RPMI8226 (cell line): Measurements from ENCODE around the gene TNS3.

ENCODE experiments used
- DNase-seq: peaks from one replicate; pipeline ENCODE4 v3.0.0-alpha.2; 2015

The TNS3 gene

DNA sequence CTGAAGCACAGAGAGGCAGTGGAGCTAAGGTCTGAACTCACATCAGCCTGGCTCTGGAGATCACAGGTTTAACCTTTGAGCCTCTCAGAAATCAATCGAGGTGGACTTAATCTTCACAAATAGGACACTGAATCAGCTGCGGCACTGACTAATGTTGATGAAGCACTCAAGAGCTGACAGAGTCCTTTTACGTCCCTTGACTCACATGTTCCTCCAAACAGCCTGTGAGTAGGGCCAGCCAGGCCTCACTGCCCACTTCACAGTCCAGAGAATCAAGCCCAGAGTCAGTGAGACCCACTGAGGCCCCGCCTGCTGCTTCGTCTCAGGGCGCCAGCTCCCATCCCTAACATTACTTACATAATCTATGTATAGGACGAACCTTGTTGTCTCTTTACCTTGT, 63.1 kb downstream of the TNS3 start:
- no peak for DNase-seq

DNA sequence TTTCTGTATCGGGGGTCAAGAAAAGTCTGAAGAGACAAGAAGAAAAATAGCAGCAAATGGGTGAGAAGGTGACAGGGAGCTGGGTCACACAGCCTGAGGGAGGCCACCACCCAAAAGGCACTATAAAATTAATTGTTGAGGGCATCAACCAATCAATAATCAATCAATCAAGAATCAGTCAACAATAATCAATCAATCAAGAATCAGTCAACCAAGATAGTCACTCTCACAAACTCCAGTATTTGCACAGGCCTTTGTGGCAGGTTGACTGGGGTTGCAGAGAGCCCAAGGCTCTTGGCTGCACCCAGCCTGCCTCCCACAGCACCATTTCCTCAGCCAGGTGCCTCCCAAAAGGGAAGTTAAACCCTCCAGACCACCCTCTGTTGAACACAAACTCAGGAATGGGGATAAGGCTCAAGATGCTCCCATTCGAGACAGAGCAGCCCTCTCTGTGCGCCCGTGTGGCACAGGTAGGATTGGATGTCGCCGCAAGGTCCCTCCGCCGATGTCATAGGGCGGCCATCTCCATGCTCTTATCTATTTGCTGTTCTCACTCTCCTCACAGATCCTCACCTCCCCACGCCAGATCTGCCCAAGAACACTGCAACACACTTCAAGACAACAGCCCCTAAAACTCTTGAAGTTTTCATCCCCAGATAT, 64.0 kb downstream of the TNS3 start:
- DNase-seq = no peak

DNA sequence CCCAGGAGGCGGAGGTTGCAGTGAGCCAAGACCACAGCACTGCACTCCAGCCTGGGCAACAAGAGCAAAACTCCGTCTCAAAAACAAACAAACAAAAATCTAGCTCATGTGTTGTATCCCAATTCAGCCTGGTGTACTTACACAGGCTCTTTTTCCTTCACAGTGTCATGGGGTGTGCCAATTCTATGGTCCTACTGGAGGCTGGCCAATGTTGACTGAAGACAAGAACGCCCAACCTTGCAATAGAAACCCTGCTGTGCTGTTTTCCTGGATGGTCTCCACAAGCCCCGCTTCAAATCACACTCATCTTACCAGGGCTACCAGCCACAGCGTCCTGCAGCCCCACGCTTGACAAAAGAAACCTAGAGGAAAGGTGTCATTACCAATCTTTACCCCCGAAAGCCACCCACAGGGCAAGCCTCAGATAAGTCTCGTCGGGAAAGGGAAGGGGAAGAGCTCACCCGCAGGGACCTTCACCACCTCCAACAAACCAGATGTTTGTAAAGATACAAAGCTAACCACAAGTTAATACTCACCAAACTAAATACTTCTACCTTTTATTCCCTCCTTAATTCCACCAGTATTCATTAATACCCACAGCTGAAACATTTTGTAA, 64.8 kb downstream of the TNS3 start:
- no peak for DNase-seq

DNA sequence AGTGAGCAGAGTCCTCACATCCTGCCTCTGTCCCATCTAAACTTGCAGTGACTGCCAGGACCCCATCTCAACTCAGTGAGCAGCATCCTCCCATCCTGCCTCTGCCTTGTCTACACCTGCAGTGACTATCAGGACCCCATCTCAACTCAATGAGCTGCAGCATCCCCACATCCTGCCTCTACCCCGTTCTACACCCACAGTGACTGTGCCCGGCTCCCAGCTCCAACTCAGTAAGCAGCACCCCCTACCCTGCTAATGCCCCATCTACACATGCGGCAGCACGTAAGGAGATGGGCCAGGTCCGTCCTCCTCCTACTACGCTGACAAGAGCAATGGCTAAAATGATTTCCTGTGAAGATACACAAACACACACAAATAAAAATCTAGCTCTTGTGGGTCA, 65.5 kb downstream of the TNS3 start:
- DNase-seq = no peak

DNA sequence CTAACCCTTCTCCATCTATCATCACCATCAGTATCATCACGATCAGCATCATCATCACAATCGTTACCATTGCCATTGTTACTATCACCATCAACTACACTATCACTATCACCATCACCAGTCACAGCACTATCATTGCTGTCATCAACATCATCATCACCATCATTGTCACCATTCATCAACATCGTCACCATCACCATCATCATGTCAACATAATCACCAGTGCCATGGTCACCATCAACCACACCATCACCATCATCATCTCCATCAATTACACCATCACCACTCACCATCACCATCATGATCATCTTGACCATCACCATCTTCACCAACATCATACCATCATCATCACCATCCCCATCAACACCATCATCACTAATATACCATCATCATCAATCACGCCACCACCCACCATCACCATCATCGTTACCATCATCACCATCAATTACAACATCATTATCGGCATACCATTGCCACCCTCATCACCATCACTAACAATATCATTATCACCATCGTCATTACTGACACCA, 66.5 kb downstream of the TNS3 start:
- DNase-seq = no peak

DNA sequence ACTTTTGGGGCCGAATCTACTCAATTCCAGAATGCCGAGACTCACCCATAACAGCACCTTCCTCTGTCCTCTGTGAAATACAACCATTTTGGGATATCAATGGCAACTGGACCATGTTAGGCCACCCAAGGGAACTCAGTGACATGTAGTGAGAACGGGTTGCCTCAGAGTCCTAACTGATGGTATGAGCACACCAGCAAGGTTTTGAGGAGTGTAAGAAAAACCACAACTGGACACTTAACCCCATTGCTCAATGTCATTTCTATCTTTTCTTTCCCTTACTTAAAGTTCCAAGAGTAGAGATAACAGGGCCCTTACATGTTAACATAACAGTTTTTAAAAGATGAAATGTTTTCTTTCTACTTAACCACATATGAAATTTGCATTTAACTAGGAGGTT, 67.1 kb downstream of the TNS3 start:
- no peak for DNase-seq

DNA sequence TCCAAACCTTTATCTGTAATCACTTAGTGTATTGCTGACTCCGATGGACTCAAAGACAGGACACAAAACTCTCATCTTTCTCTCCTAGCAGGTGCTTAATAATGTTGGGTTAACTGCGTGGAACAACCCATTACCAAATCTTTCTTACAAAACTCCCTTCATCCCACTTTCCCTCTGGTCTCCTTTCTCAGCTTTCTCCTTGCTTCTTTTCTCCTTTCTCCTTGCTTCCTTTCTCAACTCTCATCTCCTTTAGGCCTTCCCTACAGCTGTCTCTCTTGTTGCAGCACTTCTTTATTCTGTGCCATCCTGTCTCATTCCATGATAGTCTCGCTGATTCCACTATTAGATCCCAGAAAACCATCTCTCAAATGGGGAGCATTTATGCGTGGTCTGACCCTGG, 67.5 kb downstream of the TNS3 start:
- DNase-seq = no peak

DNA sequence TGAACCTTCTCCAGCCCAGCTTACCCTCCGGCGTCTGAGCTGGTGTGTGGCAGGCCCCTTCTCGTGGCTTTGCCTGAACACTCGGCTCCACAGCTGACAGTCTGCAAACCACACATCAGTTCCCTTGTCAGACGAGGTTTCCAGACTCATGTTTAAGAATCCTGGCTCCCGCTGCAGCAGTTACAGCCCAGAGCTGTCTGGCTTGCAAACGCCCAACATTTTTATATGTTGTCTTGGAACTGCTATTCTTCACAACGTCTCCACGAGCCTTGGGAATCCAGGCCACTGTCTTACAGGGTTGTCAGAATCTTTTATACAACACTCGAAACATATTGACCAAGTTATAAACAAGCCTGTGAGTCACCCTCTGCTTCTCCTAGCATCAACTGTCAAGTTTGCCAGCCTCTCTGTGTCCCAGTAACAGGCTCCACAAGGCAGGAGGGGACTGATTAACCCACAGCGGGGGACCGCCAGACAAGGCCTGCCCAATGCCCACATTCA, 68.1 kb downstream of the TNS3 start:
- DNase-seq = no peak

DNA sequence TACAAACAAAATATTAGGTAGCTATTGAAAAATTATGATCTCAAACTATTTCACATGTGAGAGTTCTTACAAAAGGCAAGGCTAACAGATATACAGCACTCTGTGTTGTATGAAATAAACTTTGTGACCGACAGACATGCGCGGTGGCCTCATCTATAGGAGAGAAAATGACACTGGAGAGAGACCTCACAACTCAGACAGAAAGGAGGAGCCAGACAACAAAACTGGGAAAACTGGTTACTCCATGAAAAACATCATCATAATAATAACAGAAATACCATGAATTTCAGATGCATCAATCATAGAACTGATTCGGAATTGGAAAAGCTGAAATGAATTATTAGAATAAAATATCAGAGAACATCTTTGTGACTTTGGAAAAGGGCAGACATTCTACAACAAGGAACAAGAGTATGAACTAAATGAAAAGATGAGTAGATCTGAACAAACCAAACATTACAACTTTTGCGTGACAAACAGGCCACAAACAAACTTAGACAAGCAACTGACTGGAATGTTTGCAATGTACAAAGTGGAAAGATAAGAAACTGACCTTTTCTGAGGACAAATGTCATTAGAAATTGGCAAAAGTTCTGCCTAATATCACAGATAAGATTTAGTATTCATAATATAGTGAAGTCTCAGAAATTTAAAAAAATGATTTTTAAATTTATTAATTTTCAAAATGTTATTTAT, 69.3 kb downstream of the TNS3 start:
- DNase-seq = no peak

DNA sequence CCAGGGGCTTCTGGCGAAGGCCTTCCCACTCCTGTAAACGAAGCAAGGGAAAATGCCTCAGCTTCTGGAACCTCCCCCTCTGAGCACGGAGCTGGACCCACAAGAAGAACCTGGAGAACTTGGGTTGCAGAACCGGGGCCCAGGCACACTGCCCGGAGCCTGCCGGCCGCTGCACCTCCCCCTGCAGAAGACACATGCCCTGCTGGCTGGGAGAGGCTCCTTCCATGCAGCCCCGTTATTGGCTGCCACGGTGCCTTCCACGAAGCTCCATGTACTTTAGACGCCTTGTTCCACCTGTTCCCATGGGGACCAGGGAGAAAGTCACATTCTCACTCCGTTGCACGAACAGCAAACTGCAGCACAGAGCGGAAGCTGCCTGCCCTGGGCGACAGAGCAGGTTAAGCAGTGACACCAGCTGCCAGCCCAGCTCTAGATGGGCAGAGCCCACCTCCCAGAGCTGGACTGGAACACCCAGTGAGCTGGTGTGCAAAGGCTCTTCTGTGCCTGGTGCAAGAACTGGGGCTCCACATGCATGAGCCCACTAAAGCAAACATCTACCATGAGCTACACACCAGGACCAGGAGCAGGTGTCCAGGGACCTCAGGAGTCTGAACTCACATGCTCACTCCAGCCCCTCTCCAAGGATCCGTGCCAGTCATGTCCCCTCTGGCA, 70.1 kb downstream of the TNS3 start:
- no peak for DNase-seq

DNA sequence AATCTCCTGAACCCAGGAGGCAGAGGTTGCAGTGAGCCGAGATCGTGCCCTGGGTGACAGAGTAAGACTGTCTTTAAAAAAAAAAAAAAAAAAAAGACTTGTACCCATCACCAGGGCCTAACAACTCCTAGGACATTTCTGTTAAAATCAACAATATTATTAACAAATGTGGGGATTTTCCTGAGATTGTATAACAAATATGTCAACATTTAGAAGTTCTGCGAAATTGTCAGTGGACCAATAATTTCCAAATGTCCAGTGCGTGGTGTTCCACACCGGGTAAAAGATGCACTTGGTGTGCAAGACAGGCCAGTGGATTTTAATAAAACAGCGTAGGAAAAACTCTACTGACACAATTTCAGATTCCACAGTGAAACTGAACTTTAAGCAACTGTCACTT, 71.1 kb downstream of the TNS3 start:
- no peak for DNase-seq

DNA sequence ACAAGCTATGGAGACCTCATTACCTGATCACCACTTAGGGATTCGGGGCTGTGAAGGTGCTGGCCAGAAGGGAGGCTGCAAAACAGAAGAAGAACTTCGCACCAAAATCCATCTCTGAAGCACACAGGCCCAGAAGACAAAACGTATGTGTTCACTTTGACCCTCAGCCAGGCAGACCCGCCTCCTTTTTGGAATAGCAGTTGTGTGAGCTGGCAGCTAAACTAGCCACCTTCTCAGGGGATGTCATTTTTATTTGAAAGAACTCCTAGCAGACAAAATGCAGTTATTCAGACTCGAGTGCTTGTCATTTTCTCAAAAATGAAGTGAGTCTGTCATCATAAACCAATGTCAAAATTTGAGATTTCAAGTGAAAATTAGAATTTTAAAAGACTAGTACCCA, 71.7 kb downstream of the TNS3 start:
- no peak for DNase-seq

DNA sequence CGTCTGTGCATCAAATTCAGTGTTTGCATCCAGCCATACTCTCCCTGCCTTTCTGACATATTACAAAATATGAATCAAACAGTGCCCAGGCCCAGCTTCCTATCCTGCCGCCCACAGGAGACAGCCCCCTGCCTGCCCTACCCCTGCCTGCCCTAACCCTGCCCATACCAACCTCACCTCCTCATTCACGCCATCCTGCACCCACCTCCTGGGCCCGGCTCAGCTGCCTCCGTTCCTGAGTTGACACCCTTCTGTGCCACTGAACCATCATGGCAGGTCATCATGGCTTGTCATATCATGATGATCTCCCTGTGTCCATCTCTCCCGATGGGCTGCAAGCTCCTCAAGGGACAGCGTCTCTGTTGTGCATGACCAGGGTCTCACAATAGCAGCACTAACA, 72.3 kb downstream of the TNS3 start:
- no peak for DNase-seq

DNA sequence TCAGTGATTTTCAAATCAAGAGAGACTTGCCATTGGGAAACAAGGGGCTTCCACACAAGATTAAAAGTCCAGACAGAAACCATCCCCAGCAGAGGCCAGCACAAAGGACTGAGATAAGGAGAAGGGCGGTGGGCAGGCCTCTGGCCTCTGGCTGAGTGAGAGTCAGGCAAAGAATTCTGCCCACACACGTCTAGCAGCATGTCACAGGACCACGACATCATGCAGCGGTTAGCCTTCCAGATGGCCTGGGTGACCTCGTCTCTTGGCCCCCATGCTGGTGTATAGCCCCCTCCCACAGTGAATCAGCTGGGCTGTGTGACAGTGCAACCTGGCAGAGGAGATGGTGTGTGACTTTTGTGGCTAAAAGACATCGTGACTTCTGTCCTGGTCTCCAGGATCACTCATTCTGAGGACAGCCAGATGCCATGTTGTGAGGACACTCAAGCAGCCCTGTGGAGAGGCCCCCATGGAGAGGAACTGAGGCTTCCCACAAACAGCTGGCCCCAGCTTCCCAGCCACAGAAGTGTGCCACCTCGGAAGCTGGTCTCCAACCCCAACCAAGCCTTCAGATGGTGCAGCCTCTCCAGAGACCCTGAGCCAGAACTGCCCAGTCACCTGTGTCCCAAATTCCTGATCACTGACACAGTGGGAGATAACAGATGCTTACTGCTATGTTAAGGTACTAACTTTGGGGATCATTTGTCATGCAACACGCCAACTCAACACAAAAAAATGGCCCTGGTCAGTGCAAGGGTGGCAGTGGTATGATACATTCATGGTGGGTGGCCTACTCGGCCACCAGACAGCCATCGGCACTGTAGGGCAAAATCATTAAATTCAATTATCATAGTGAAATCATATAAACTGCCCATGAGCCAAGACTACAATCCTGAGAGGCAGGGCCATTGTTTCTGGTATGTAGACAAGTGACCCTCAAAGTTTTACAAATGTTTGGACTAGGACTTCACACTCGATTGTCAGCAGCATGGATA, 73.2 kb downstream of the TNS3 start:
- DNase-seq = no peak

DNA sequence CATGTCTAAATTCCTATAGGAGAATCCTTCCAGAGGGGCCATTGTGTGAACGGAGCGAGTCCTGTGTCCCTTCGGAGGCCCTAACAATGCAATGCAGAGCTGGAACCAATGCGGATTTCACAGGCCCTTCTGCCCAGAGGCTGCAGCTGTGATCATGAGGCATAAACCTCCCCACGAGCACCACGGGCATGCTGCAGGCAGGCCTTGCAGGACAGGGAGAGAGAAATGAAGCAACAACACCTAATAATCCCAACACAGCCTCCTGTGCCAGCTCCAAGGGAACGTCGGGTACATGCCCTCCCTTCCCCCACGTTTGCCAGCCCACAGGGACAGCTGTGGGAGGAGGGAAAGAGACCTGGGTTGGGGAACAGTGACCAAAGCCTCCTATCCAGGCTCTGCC, 74.4 kb downstream of the TNS3 start:
- no peak for DNase-seq

DNA sequence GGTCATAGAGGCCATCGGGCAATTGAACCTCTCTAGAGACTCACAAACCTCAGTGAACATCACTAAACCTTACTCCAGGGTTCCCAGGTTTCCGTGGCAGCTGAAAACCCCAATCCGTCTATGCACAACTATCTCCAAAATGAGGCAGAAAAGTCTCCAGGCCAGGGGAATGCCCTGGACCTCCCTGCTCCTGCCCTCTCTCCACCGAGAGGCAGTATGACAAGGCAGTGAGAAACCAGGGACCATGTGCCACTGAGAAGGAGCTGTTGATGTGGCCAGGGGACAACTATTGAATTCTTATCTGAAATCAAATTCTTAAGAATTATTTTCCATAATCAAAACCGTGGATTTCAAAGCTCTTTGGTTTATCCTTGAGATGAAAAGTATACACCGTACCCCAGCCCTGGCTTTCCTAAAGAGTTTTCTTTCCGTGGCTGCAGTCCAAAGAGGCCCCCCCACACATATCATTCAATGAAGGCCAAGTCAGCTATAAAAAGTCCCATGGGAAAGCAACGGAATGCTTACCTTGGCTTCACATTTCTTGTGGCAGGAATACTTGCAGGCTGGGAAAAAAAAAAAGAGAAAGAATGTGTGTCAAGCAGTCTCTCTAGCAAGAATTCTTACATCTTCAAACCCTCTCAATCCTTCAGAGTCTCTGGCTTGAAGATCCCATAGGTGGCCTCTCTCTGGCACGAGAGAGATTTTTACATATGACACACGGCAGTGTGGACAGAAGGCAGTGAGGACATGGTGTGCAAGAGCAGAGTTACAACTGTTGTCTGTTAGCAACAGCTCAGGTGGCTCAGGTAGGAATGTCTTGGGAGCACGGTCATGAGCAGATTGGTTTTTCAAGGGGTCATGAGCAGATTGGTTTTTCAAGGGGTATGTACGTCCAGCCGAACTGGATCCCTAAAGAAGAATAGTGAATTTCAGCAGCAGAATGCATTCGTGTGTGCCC, 75.2 kb downstream of the TNS3 start:
- DNase-seq = no peak

DNA sequence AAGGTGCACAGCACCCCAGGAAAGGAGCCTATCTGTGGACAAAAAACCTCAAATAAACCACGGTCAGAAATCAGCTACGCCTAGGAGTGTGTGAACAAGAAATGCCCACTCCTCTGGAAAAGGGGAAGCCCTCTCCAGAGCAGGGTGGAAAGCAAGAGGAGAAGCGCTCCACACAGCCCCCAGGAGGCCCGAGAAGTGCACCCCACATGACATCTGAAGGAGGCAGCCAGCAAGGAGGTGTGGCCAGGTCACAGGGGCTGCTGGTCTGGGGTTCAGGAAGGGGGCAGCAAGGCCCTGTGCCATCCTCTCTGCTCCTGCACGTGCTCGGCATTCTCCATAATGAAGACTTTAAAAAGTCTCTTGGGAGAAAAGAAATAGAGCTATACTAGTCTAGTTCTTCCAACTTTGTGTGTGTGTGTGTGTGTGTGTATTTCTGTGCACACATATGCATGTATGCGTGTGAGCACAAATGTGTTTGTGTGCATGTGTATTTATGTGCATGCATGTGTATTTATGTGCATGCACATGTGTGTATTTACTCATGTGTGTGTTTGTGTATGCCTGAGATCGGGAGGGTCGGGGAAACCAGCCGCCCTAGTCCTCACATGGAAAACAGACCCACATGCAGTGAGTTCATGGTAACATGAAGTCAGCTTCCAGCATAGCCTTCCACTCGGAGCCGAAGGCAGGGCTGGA, 76.5 kb downstream of the TNS3 start:
- DNase-seq = no peak

DNA sequence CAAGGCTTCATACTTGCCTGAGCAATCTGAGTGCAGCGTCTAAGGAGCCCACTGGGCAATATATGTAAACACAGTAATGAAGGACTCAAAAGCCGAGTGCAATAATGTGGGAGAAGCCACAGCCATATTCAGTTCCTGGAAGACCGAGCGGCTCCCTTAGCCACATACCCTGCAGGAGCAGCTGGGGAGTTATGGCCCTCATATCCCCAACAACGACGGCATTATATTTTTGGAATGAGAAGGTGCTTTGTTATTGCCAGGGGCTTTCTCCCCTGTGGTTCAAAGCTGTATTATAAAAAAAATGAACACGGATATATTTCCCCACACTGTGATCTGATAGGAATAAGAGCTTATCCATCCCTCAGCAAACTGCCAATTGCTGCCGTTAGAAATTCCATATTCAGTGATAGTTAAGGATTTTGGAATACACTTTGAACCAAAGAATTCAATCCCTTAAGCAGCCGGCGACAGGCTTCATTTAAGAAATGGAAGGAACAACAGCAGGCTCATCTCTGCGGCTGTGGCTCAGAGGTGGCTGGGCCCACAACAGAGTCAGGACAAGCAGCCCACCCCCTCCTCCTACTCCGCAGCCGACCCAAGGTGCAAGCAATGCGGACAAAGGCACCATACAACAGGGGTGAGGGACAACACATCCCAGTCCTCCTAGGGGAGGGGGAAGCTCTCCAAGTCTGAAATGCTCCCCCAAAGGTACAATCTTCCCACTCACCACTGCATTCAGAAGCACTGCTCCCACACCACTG, 77.2 kb downstream of the TNS3 start:
- no peak for DNase-seq

DNA sequence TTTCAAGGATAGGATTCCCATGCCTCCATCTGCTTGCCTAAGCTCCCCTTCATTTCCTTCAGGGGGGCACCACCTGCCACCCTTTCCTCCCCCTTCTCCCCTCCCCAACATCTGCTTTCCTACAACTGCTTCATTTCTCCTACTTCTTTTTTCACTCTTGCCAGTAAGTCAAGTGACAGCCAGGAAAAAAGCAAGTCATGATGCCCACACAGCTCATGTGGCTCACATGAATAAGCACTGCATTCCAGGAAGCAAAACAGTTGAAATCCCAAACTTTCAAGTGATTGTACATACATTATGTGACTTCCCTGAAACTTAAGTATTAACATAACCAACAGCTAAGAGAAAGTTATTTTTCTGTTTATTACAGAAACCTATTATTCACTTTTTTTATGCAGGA, 78.6 kb downstream of the TNS3 start:
- DNase-seq = no peak
